Panc1 (cell line): ENCODE data around the gene CTNND2. TPM values are rescaled to one million over a fixed set of nuclear protein-coding genes. Genes with fewer than 3 reads are reported as not detected.

Experiments used
- ATAC-seq: fragments of 200-7000 bp; cut with Tn5 transposase; 2 replicates; pipeline ENCODE4 v1.9.1; 2020; ENCODE audit warnings: mild to moderate bottlenecking, moderate library complexity
- Bru-seq: library from RNA; stranded (reverse); fragments of 400-500 nt; gene quantifications from one replicate; lab custom pipeline; 2021; lab: Mats Ljungman, UMichigan
- BruChase-seq, 2 experiments: library from RNA; stranded (reverse); fragments of 400-500 nt; gene quantifications; one replicate each; lab custom pipeline; 2021; lab: Mats Ljungman, UMichigan
- BruUV-seq: library from RNA; stranded (reverse); fragments of 400-500 nt; replicated peaks from 2 replicates; lab custom pipeline; 2021; lab: Mats Ljungman, UMichigan
- CTCF ChIA-PET: fragments of 300-600 bp; sonication (Branson Sonifier 250); formaldehyde crosslinking; loops from one replicate; lab custom pipeline; 2022; ENCODE audit warnings: antibody characterized with exemption; lab: Charles Lee
- POLR2A ChIA-PET: fragments of 300-600 bp; sonication (Branson Sonifier 250); formaldehyde crosslinking; loops from one replicate; lab custom pipeline; 2022; ENCODE audit warnings: antibody characterized with exemption; lab: Charles Lee
- DNase-seq: peaks from one replicate; pipeline ENCODE4 v3.0.0-alpha.2; 2010; ENCODE audit warnings: low read depth, low spot score
- H3K27ac ChIP-seq: 2 replicates; pipeline ENCODE4 v1.5.1; 2011; ENCODE audit warnings: mild to moderate bottlenecking, low read length, inconsistent platforms
- H3K27me3 ChIP-seq: fragments of 200-500 bp; sonication (Bioruptor generic); 2 replicates; pipeline ENCODE4 v1.6.0; 2014; ENCODE audit warnings: low read length, inconsistent platforms; ENCODE audit not compliant: control insufficient read depth, insufficient read depth
- H3K36me3 ChIP-seq: fragments of 200-500 bp; sonication (Bioruptor generic); 2 replicates; pipeline ENCODE4 v1.5.1; 2014; ENCODE audit warnings: inconsistent platforms, mild to moderate bottlenecking, low read length, moderate library complexity; ENCODE audit not compliant: control insufficient read depth, insufficient read depth
- H3K4me1 ChIP-seq: 2 replicates; pipeline ENCODE4 v1.5.1; 2011; ENCODE audit warnings: inconsistent platforms, mild to moderate bottlenecking, low read length, moderate library complexity; ENCODE audit not compliant: control insufficient read depth, insufficient read depth
- H3K4me3 ChIP-seq, 2 experiments: 2 replicates each; pipeline ENCODE4 v1.5.1; 2011 to 2012; ENCODE audit warnings: low read depth in 2 of 2, low read length in 2 of 2, mild to moderate bottlenecking in 2 of 2, inconsistent platforms in 1 of 2, moderate library complexity in 1 of 2
- H3K9me3 ChIP-seq: fragments of 200-500 bp; sonication (Bioruptor generic); 2 replicates; pipeline ENCODE4 v1.5.1; 2014; ENCODE audit warnings: low read depth, mild to moderate bottlenecking, inconsistent platforms, low read length, moderate library complexity; ENCODE audit not compliant: control insufficient read depth, insufficient read depth
- POLR2AphosphoS5 ChIP-seq: IDR thresholded peaks from 2 replicates; pipeline ENCODE4 v1.6.1; 2012; ENCODE audit warnings: mild to moderate bottlenecking, low read depth, low read length, moderate library complexity
- SIN3A ChIP-seq: IDR thresholded peaks from 2 replicates; pipeline ENCODE4 v1.6.1; 2012; ENCODE audit warnings: low read depth, mild to moderate bottlenecking, low read length, moderate library complexity, borderline replicate concordance; ENCODE audit not compliant: insufficient read depth
- TCF7L2 ChIP-seq: IDR thresholded peaks from 2 replicates; pipeline ENCODE4 v1.6.1; 2011; ENCODE audit warnings: mild to moderate bottlenecking, low read depth, low read length, inconsistent platforms
- in situ Hi-C: cut with HindIII; loops from 2 replicates; pipeline ENCODE4 v1.10.0; 2016; ENCODE audit warnings: low sequenced_read_pairs, low pct_unique_long_range_greater_than_20kb
- intact Hi-C: fragments of 100-400 bp; cut with micrococcal nuclease; formaldehyde crosslinking; loops from one replicate; pipeline ENCODE4 v1.10.0; 2022; ENCODE audit not compliant: unreplicated experiment
- long read RNA-seq: library from polyadenylated mRNA; unstranded; transcript quantifications from one replicate; pipeline ENCODE4 v2.0.0, GENCODE V29; 2021; ENCODE audit not compliant: unreplicated experiment
- polyA plus RNA-seq: library from polyadenylated mRNA; unstranded; fragments of >200 nt; gene quantifications from one replicate; pipeline ENCODE4 v1.2.1, GENCODE V29; 2012; ENCODE audit warnings: missing spikeins; ENCODE audit not compliant: insufficient read length
- total RNA-seq: library from RNA; stranded (reverse); gene quantifications from one replicate; pipeline ENCODE4 v1.2.1, GENCODE V29; 2021; ENCODE audit not compliant: unreplicated experiment
- TF ChIP-seq, protein P1 (sequence below), 2 experiments: IDR thresholded peaks; 2 replicates each; pipeline ENCODE4 v1.6.1; 2011 to 2012; ENCODE audit warnings: low read depth in 2 of 2, control low read depth in 1 of 2, low read length in 1 of 2, mild to moderate bottlenecking in 1 of 2, moderate library complexity in 1 of 2; ENCODE audit not compliant: insufficient read depth in 1 of 2
- TF ChIP-seq, protein P2 (sequence below): fragments of 450-650 bp; IDR thresholded peaks from 2 replicates; pipeline ENCODE4 v1.5.1; 2017; ENCODE audit warnings: mild to moderate bottlenecking

The CTNND2 gene, protein sequence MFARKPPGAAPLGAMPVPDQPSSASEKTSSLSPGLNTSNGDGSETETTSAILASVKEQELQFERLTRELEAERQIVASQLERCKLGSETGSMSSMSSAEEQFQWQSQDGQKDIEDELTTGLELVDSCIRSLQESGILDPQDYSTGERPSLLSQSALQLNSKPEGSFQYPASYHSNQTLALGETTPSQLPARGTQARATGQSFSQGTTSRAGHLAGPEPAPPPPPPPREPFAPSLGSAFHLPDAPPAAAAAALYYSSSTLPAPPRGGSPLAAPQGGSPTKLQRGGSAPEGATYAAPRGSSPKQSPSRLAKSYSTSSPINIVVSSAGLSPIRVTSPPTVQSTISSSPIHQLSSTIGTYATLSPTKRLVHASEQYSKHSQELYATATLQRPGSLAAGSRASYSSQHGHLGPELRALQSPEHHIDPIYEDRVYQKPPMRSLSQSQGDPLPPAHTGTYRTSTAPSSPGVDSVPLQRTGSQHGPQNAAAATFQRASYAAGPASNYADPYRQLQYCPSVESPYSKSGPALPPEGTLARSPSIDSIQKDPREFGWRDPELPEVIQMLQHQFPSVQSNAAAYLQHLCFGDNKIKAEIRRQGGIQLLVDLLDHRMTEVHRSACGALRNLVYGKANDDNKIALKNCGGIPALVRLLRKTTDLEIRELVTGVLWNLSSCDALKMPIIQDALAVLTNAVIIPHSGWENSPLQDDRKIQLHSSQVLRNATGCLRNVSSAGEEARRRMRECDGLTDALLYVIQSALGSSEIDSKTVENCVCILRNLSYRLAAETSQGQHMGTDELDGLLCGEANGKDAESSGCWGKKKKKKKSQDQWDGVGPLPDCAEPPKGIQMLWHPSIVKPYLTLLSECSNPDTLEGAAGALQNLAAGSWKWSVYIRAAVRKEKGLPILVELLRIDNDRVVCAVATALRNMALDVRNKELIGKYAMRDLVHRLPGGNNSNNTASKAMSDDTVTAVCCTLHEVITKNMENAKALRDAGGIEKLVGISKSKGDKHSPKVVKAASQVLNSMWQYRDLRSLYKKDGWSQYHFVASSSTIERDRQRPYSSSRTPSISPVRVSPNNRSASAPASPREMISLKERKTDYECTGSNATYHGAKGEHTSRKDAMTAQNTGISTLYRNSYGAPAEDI (N-terminal part only)
- 1.0 TPM for total RNA-seq
- 0.40 TPM for polyA plus RNA-seq
- percentile 17 among the genes with signal in this experiment for Bru-seq, nascent RNA
- BruChase-seq, experiment 1, labeled RNA remaining after a 2-hour chase: percentile 12 among the genes with signal in this experiment
- percentile 11 among the genes with signal in this experiment for BruChase-seq, experiment 2, labeled RNA remaining after a 6-hour chase
- long read RNA-seq, partial matches to known transcripts: 1 of 1 reads
- long read RNA-seq, other reads (novel, unspliced or antisense): 0 of 1 reads

GRCh38 chr5:11904265-11904906 lies at the start of gene CTNND2:
Gene CTNND2, minus strand, starts transcription at chr5:11904446. Its CDS starts 593 bp downstream, at chr5:11903853.
- peaks cover 5% of the 10 kb centered on the region for H3K27me3 ChIP-seq
- TF ChIP-seq, protein P1, sequence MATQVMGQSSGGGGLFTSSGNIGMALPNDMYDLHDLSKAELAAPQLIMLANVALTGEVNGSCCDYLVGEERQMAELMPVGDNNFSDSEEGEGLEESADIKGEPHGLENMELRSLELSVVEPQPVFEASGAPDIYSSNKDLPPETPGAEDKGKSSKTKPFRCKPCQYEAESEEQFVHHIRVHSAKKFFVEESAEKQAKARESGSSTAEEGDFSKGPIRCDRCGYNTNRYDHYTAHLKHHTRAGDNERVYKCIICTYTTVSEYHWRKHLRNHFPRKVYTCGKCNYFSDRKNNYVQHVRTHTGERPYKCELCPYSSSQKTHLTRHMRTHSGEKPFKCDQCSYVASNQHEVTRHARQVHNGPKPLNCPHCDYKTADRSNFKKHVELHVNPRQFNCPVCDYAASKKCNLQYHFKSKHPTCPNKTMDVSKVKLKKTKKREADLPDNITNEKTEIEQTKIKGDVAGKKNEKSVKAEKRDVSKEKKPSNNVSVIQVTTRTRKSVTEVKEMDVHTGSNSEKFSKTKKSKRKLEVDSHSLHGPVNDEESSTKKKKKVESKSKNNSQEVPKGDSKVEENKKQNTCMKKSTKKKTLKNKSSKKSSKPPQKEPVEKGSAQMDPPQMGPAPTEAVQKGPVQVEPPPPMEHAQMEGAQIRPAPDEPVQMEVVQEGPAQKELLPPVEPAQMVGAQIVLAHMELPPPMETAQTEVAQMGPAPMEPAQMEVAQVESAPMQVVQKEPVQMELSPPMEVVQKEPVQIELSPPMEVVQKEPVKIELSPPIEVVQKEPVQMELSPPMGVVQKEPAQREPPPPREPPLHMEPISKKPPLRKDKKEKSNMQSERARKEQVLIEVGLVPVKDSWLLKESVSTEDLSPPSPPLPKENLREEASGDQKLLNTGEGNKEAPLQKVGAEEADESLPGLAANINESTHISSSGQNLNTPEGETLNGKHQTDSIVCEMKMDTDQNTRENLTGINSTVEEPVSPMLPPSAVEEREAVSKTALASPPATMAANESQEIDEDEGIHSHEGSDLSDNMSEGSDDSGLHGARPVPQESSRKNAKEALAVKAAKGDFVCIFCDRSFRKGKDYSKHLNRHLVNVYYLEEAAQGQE (IDR thresholded peaks at IDR 0.05; ENCODE audit: insufficient read depth in 1 of 2, low read depth in 2 of 2, low read length in 1 of 2): no peak
- TF ChIP-seq SIN3A: no peak
- no peak for TF ChIP-seq POLR2AphosphoS5
- TF ChIP-seq TCF7L2: no peak
- TF ChIP-seq, protein P2, sequence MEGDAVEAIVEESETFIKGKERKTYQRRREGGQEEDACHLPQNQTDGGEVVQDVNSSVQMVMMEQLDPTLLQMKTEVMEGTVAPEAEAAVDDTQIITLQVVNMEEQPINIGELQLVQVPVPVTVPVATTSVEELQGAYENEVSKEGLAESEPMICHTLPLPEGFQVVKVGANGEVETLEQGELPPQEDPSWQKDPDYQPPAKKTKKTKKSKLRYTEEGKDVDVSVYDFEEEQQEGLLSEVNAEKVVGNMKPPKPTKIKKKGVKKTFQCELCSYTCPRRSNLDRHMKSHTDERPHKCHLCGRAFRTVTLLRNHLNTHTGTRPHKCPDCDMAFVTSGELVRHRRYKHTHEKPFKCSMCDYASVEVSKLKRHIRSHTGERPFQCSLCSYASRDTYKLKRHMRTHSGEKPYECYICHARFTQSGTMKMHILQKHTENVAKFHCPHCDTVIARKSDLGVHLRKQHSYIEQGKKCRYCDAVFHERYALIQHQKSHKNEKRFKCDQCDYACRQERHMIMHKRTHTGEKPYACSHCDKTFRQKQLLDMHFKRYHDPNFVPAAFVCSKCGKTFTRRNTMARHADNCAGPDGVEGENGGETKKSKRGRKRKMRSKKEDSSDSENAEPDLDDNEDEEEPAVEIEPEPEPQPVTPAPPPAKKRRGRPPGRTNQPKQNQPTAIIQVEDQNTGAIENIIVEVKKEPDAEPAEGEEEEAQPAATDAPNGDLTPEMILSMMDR: no peak
- H3K9me3 ChIP-seq: no peaks in the 10 kb centered on the region
- DNase-seq: no peak
- no peaks in the 10 kb centered on the region for H3K36me3 ChIP-seq
- intact Hi-C loops (no loop called here), in situ Hi-C loops (no loop called here)
- peak within 1 kb of the TSS; percentile 25; a peak in 3 of 4 replicates for H3K4me3 ChIP-seq
- no TSS peak for BruUV-seq
- CTCF ChIA-PET: no interaction called here
- POLR2A ChIA-PET: no interaction called here
- H3K4me1 ChIP-seq: no peaks in the 10 kb centered on the region
- H3K27ac ChIP-seq: no peak within 1 kb of the TSS
- ATAC-seq: peak; percentile 76

GRCh38 chr5:11946317-11946716 lies 42.1 kb upstream of the CTNND2 start:
- DNase-seq (no peak), ATAC-seq (no peak)
- in situ Hi-C loops (no loop called here), intact Hi-C loops (no loop called here)
- H3K36me3 ChIP-seq: no peaks in the 10 kb centered on the region
- no peak overlapping the region for H3K4me3 ChIP-seq
- H3K4me1 ChIP-seq: no peaks in the 10 kb centered on the region
- TF ChIP-seq, protein P1 (IDR thresholded peaks at IDR 0.05; ENCODE audit: insufficient read depth in 1 of 2, low read depth in 2 of 2, low read length in 1 of 2): no peak
- no TSS peak for BruUV-seq
- H3K27ac ChIP-seq: no peak overlapping the region
- H3K9me3 ChIP-seq: no peaks in the 10 kb centered on the region; the same call in 1 of the 2 replicates
- H3K27me3 ChIP-seq: no peaks in the 10 kb centered on the region
- POLR2A ChIA-PET: no interaction called here
- CTCF ChIA-PET: no interaction called here
